ENCODE measurements around the gene CBY3. TPM values are rescaled to one million over a fixed set of nuclear protein-coding genes. Genes with fewer than 3 reads are reported as not detected.

The CBY3 gene
- polyA plus RNA-seq, 3 donors: 0.28 to 0.65 (median 0.33) TPM

Other genes starting within 250 kb of the CBY3 start
- 10 to 100 TPM; 90.3 to 99.8 (median 90.4) TPM for gene RUFY1, start 130.5 kb downstream of the CBY3 start, polyA plus RNA-seq (ENCODE audit: insufficient read length in 3 of 3)
- 1,000 to 10,000 TPM in 1 of 3 donors, 100 to 1,000 TPM in 2; 834 to 1,008 (median 916) TPM for gene HNRNPH1, start 57.4 kb downstream of the CBY3 start, polyA plus RNA-seq (ENCODE audit: insufficient read length in 3 of 3)
- gene CANX, start 17.9 kb upstream of the CBY3 start, polyA plus RNA-seq (ENCODE audit: insufficient read length in 3 of 3): 100 to 1,000 TPM; 577 to 669 (median 627) TPM
- 10 to 100 TPM; 35.6 to 39.5 (median 38.1) TPM for gene MAML1, start 51.8 kb upstream of the CBY3 start, polyA plus RNA-seq (ENCODE audit: insufficient read length in 3 of 3)
- 1 to 10 TPM; 2.0 to 2.6 (median 2.3) TPM for gene LTC4S, start 113.0 kb upstream of the CBY3 start, polyA plus RNA-seq (ENCODE audit: insufficient read length in 3 of 3)
- 100 to 1,000 TPM; 171 to 187 (median 176) TPM for gene MGAT4B, start 125.8 kb upstream of the CBY3 start, polyA plus RNA-seq (ENCODE audit: insufficient read length in 3 of 3)
- gene SQSTM1, start 139.9 kb upstream of the CBY3 start, polyA plus RNA-seq (ENCODE audit: insufficient read length in 3 of 3): 10 to 100 TPM; 85.1 to 96.5 (median 86.4) TPM
- gene MRNIP, start 177.8 kb upstream of the CBY3 start, polyA plus RNA-seq (ENCODE audit: insufficient read length in 3 of 3): 10 to 100 TPM; 27.2 to 29.8 (median 29.1) TPM
- gene TBC1D9B, start 226.9 kb upstream of the CBY3 start, polyA plus RNA-seq (ENCODE audit: insufficient read length in 3 of 3): 10 to 100 TPM; 89.8 to 96.2 (median 92.6) TPM

All from right renal cortex interstitium (tissue), 3 donors.